HepG2 (cell line): ENCODE measurements around the gene STK24. TPM values are rescaled to one million over a fixed set of nuclear protein-coding genes. Genes with fewer than 3 reads are reported as not detected.

Experiments used
- ATAC-seq: fragments of 200-7000 bp; cut with Tn5 transposase; 3 replicates; pipeline ENCODE4 v1.9.1; 2020; ENCODE audit warnings: mild to moderate bottlenecking, moderate library complexity
- BruUV-seq: library from RNA; stranded (reverse); fragments of 400-500 nt; replicated peaks from 2 replicates; lab custom pipeline; 2021; lab: Mats Ljungman, UMichigan
- CTCF ChIA-PET: fragments of 300-600 bp; formaldehyde crosslinking; extraction: SDS; loops from one replicate; lab custom pipeline; 2021; ENCODE audit warnings: low total read pairs, inconsistent platforms, low intra/inter-chr PET ratio; lab: Yijun Ruan, JAX
- POLR2A ChIA-PET: fragments of 350-600 bp; sonication (Branson Sonifier 250); formaldehyde crosslinking; loops from one replicate; lab custom pipeline; 2020; ENCODE audit warnings: antibody characterized with exemption, inconsistent platforms; lab: Yijun Ruan, JAX
- DNase-seq: peaks from one replicate; pipeline ENCODE4 v3.0.0-alpha.2; 2015; ENCODE audit warnings: low spot score
- FAIRE-seq: peaks from 3 replicates; lab custom pipeline; 2011; peaks lifted over from hg19 to GRCh38; lab: Jason Lieb, UNC
- H2AFZ ChIP-seq: one replicate; pipeline ENCODE4 v1.6.1; 2011; ENCODE audit warnings: low read length, inconsistent platforms
- H3K27ac ChIP-seq: fragments of 300-600 bp; 3 replicates; pipeline ENCODE4 v1.8.0; 2011; ENCODE audit warnings: mixed run types, mild to moderate bottlenecking, mixed read lengths, low read length, inconsistent platforms; ENCODE audit not compliant: insufficient read depth; ENCODE audit errors: extremely low read length
- H3K27me3 ChIP-seq, 2 experiments: fragments of 200-600 bp in 1 of 2; 2 replicates in 1 of 2; 3 replicates in 1 of 2; pipeline versions ENCODE4 v1.6.0 to v1.8.0; 2011; ENCODE audit warnings: low read length in 2 of 2, mild to moderate bottlenecking in 2 of 2, moderate library complexity in 2 of 2, inconsistent platforms in 1 of 2; ENCODE audit not compliant: insufficient read depth in 2 of 2, control insufficient read depth in 1 of 2
- H3K36me3 ChIP-seq, 2 experiments: fragments of 200-600 bp in 1 of 2; replicated peaks in 1 of 2; 2 replicates in 1 of 2; 3 replicates in 1 of 2; pipeline versions ENCODE4 v1.5.1 to v1.8.0; 2011; ENCODE audit warnings: low read length in 2 of 2, inconsistent platforms in 1 of 2; ENCODE audit not compliant: insufficient read depth in 2 of 2, control insufficient read depth in 1 of 2
- H3K4me1 ChIP-seq: 2 replicates; pipeline ENCODE4 v1.5.1; 2012; ENCODE audit warnings: low read length, inconsistent platforms; ENCODE audit not compliant: insufficient read depth
- H3K4me2 ChIP-seq: 2 replicates; pipeline ENCODE4 v1.6.0; 2011; ENCODE audit warnings: low read depth, low read length, inconsistent platforms
- H3K4me3 ChIP-seq, 3 experiments: fragments of 200-600 bp in 1 of 3; sonication (generic), shearing (Covaris generic) in 1 of 3; replicated peaks in 1 of 3; 2 replicates each; pipeline ENCODE4 v1.5.1; 2011 to 2016; ENCODE audit warnings: low read length in 3 of 3, inconsistent platforms in 2 of 3, low read depth in 2 of 3, mild to moderate bottlenecking in 2 of 3, control low read depth in 1 of 3, mixed read lengths in 1 of 3; ENCODE audit not compliant: insufficient read depth in 1 of 3
- H3K79me2 ChIP-seq: one replicate; pipeline ENCODE4 v1.6.1; 2011; ENCODE audit warnings: low read length, inconsistent platforms; ENCODE audit not compliant: insufficient read depth
- H3K9ac ChIP-seq: 2 replicates; pipeline ENCODE4 v1.6.0; 2011; ENCODE audit warnings: mild to moderate bottlenecking, low read depth, low read length, inconsistent platforms; ENCODE audit not compliant: insufficient read depth
- H3K9me3 ChIP-seq: 2 replicates; pipeline ENCODE4 v1.5.1; 2012; ENCODE audit warnings: mild to moderate bottlenecking, low read length
- H4K20me1 ChIP-seq: 2 replicates; pipeline ENCODE4 v1.6.0; 2011; ENCODE audit warnings: inconsistent platforms, mild to moderate bottlenecking, low read length, moderate library complexity; ENCODE audit not compliant: insufficient read depth
- AGO2 ChIP-seq: fragments of 200-400 bp; formaldehyde crosslinking; optimal IDR thresholded peaks from 2 replicates; pipeline ENCODE3; 2017; ENCODE audit warnings: mild to moderate bottlenecking, low read depth, low read length, moderate library complexity
- ZNF687 ChIP-seq: sonication (generic); formaldehyde crosslinking; IDR thresholded peaks from 2 replicates; pipeline ENCODE4 v1.5.1; 2020; ENCODE audit warnings: mild to moderate bottlenecking, missing genetic modification reagents, moderate library complexity
- ZNF775 ChIP-seq: sonication (generic); formaldehyde crosslinking; IDR thresholded peaks from 2 replicates; pipeline ENCODE4 v1.4.0; 2020; ENCODE audit warnings: missing genetic modification reagents, mild to moderate bottlenecking, moderate library complexity, borderline replicate concordance
- ZNF891 ChIP-seq: sonication (generic); formaldehyde crosslinking; IDR thresholded peaks from 2 replicates; pipeline ENCODE4 v1.5.0; 2020; ENCODE audit warnings: mild to moderate bottlenecking, missing genetic modification reagents
- WGBS: methylation state at CpG from one replicate; pipeline ENCODE4 v1.1.6; 2017; ENCODE audit warnings: low lambda C conversion rate; 5-methylcytosine and 5-hydroxymethylcytosine counted together
- in situ Hi-C: cut with HindIII; loops from 2 replicates; pipeline ENCODE4 v1.10.0; 2017; ENCODE audit warnings: low pct_unique_long_range_greater_than_20kb; ENCODE audit not compliant: extremely low pct_ligation_motif_present
- intact Hi-C: fragments of 100-400 bp; cut with micrococcal nuclease; formaldehyde crosslinking; loops from one replicate; pipeline ENCODE4 v1.10.0; 2022; ENCODE audit not compliant: unreplicated experiment
- polyA plus RNA-seq, 8 experiments: library from polyadenylated mRNA; depleted of rRNA in 3 of 8; stranded (reverse) in 7 of 8; unstranded in 1 of 8; fragments of >200 nt; fragmentation: Illumina TruSeq in 4 of 8; extraction: Trizol in 4 of 8; gene quantifications; 2 replicates each; pipeline versions ENCODE4 v1.2.1 to v1.2.3, GENCODE V29; 2011 to 2016; ENCODE audit warnings: low read depth in 4 of 8, missing spikeins in 1 of 8, mixed read lengths in 1 of 8; ENCODE audit not compliant: insufficient read depth in 1 of 8
- total RNA-seq, 5 experiments: library from RNA; depleted of rRNA; stranded (reverse); fragments of >200 nt; fragmentation: Illumina TruSeq; extraction: Trizol; gene quantifications; 2 replicates each; pipeline ENCODE4 v1.2.3, GENCODE V29; 2016; ENCODE audit warnings: low read depth in 1 of 5

Gene STK24
- total and polyA plus RNA-seq, 2 of the 13 experiments (the other 11 are each of a cell fraction or from before 2014, with no cell fraction given): 51.3 to 73.0 TPM

- Histone ChIP-seq H3K79me2 (peaks cover 94% of the 10 kb centered on the region), H3K4me3 (no peak overlapping the region), H3K9me3 (no peaks in the 10 kb centered on the region), H3K9ac (no peak overlapping the region), H3K27ac (no peak overlapping the region), H3K27me3 (no peaks in the 10 kb centered on the region), H3K36me3 (peaks cover 1 to 13% of the 10 kb centered on the region in 2 experiments; a peak in 4 of 5 replicates), H3K4me2 (no peak overlapping the region), H4K20me1 (peaks cover 77% of the 10 kb centered on the region), H2AFZ (no peak overlapping the region), H3K4me1 (peaks cover 85% of the 10 kb centered on the region)
- ATAC-seq (peak; percentile 19; the same call in 2 of the 3 replicates), DNase-seq (no peak), FAIRE-seq (no peak)
- CTCF ChIA-PET: no interaction called here
- in situ Hi-C loops: no loop called here
- POLR2A ChIA-PET: no interaction called here
- 84% methylated on average over 10 of the region's 16 CpGs for WGBS
- intact Hi-C loops: loop anchor here (5.0 kb wide), 1 partner anchor 72 kb away; no protein-coding TSS in a partner anchor
- TF ChIP-seq ZNF891 (no peak), ZNF687 (CRISPR knock-in tag) (peak; percentile 34), AGO2 (peak; percentile 34), ZNF775 (CRISPR knock-in tag) (no peak)
- BruUV-seq: no TSS peak
Observed at GRCh38 chr13:98544104-98544710, 32.7 kb downstream of the STK24 start.
